NB4 (cell line): Measurements from ENCODE around the gene RNF166.

Experiments used
- CTCF ChIP-seq: IDR thresholded peaks from one replicate; pipeline ENCODE4 v1.5.1; 2012; ENCODE audit warnings: low read depth, low read length
- MAX ChIP-seq: IDR thresholded peaks from 2 replicates; pipeline ENCODE4 v1.6.1; 2011; ENCODE audit warnings: low read depth, low read length
- MYC ChIP-seq: IDR thresholded peaks from 2 replicates; pipeline ENCODE4 v1.6.1; 2011; ENCODE audit warnings: low read depth, low read length
- POLR2A ChIP-seq: IDR thresholded peaks from 2 replicates; pipeline ENCODE4 v1.6.1; 2011; ENCODE audit warnings: mild to moderate bottlenecking; ENCODE audit not compliant: insufficient read length; ENCODE audit errors: extremely low read depth

GRCh38 chr16:88741368-88741767 lies 35.2 kb upstream of the RNF166 start:
- TF ChIP-seq MAX (no peak), CTCF (no peak), POLR2A (no peak), MYC (no peak)
